OCI-M2 (cell line): ENCODE data around the gene KCNH6.

Experiments used
- DNase-seq: peaks from one replicate; lab custom pipeline; 2025; ENCODE audit not compliant: unreplicated experiment; lab: John Stamatoyannopoulos, UW

The KCNH6 gene

DNA sequence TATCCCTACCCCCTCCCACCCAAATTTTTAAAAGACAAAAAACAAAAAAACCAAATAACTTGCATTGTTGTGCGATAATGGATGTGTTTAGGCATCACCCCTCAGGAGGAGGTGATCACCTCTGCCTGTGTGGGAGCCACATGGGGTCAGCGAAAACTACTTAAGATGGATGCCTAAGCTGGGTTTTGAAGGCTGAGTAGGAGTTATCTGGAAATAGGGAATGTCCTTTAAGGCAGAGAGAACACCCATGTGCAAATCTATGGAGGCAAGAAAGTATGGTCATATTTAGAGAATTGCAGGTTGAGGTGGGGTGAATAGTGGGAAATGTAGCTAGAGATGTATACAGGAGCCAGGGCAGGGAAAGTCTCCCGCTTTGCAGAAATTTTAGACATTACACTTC is 72.0 kb downstream of the KCNH6 start:
- no peak for DNase-seq
